Measurements from ENCODE around the gene CLHC1. TPM values are rescaled to one million over a fixed set of nuclear protein-coding genes. Genes with fewer than 3 reads are reported as not detected.

Gene CLHC1
- total RNA-seq, 3 donors from 2014 or later (not counting 1 experiment from before 2014, with no cell fraction given), result 5.6 to 14.9 (median 6.3) TPM

GRCh38 chr2:55163941-55164390 lies 68.1 kb downstream of the CLHC1 start:
- H3K27me3 ChIP-seq (ENCODE audit: control insufficient read depth, insufficient read depth, low read length), result no peaks in the 10 kb centered on the region
- H3K4me3 ChIP-seq (ENCODE audit: low read length), result no peak overlapping the region
- no peak overlapping the region for H3K27ac Mint-ChIP-seq
- no peak overlapping the region for H3K4me3 Mint-ChIP-seq
- no peaks in the 10 kb centered on the region for H3K36me3 Mint-ChIP-seq
- no peak for TF ChIP-seq CTCF (IDR thresholded peaks at IDR 0.05)
- peaks cover 5 to 14% of the 10 kb centered on the region in 2 donors for H3K4me1 Mint-ChIP-seq
- ATAC-seq (no peak), DNase-seq (no peak)
- H3K4me1 ChIP-seq (ENCODE audit: control insufficient read depth, insufficient read depth, low read length), result peaks cover 3% of the 10 kb centered on the region
- intact Hi-C loops (cut with micrococcal nuclease), result no loop called here
- H3K27ac ChIP-seq (ENCODE audit: low read length), result no peak overlapping the region
- no peaks in the 10 kb centered on the region for H3K36me3 ChIP-seq (ENCODE audit: control insufficient read depth, insufficient read depth, low read length)
- H3K9me3 Mint-ChIP-seq, result no peaks in the 10 kb centered on the region
- H3K27me3 Mint-ChIP-seq (ENCODE audit: low read depth in 2 of 2), result peaks cover 0 to 2% of the 10 kb centered on the region in 2 donors
- 95% methylated on average over 7 of the region's 7 CpGs for WGBS (ENCODE audit: insufficient coverage)
- no peaks in the 10 kb centered on the region for H3K9me3 ChIP-seq (ENCODE audit: control insufficient read depth, insufficient read depth, low read length)

GRCh38 chr2:55163274-55163721 lies 68.8 kb downstream of the CLHC1 start:
- Histone ChIP-seq H3K27ac (ENCODE audit: low read length) (no peak overlapping the region), H3K4me3 (ENCODE audit: low read length) (no peak overlapping the region), H3K36me3 (ENCODE audit: control insufficient read depth, insufficient read depth, low read length) (no peaks in the 10 kb centered on the region), H3K9me3 (ENCODE audit: control insufficient read depth, insufficient read depth, low read length) (no peaks in the 10 kb centered on the region), H3K4me1 (ENCODE audit: control insufficient read depth, insufficient read depth, low read length) (peaks cover 4% of the 10 kb centered on the region), H3K27me3 (ENCODE audit: control insufficient read depth, insufficient read depth, low read length) (no peaks in the 10 kb centered on the region)
- H3K27me3 Mint-ChIP-seq (ENCODE audit: low read depth in 2 of 2), result peaks cover 0 to 2% of the 10 kb centered on the region in 2 donors
- no peak for TF ChIP-seq CTCF (IDR thresholded peaks at IDR 0.05)
- H3K9me3 Mint-ChIP-seq, result no peaks in the 10 kb centered on the region
- intact Hi-C loops (cut with micrococcal nuclease), result no loop called here
- DNase-seq (no peak), ATAC-seq (no peak)
- no peaks in the 10 kb centered on the region for H3K36me3 Mint-ChIP-seq
- peaks cover 5 to 14% of the 10 kb centered on the region in 2 donors for H3K4me1 Mint-ChIP-seq
- H3K4me3 Mint-ChIP-seq, result no peak overlapping the region
- 87% methylated on average over 9 of the region's 9 CpGs for WGBS (ENCODE audit: insufficient coverage)
- no peak overlapping the region for H3K27ac Mint-ChIP-seq

- no peak overlapping the region for H3K27ac Mint-ChIP-seq
- peaks cover 0 to 2% of the 10 kb centered on the region in 2 donors for H3K27me3 Mint-ChIP-seq (ENCODE audit: low read depth in 2 of 2)
- 92% methylated on average over 11 of the region's 11 CpGs for whole genome bisulfite sequencing (ENCODE audit: insufficient coverage)
- intact Hi-C loops (cut with micrococcal nuclease), result no loop called here
- H3K36me3 ChIP-seq (ENCODE audit: control insufficient read depth, insufficient read depth, low read length), result no peaks in the 10 kb centered on the region
- H3K9me3 Mint-ChIP-seq, result no peaks in the 10 kb centered on the region
- DNase-seq (no peak), ATAC-seq (no peak)
- H3K36me3 Mint-ChIP-seq, result no peaks in the 10 kb centered on the region
- H3K27me3 ChIP-seq (ENCODE audit: control insufficient read depth, insufficient read depth, low read length), result no peaks in the 10 kb centered on the region
- no peak overlapping the region for H3K4me3 Mint-ChIP-seq
- peaks cover 4% of the 10 kb centered on the region for H3K4me1 ChIP-seq (ENCODE audit: control insufficient read depth, insufficient read depth, low read length)
- no peak for TF ChIP-seq CTCF (IDR thresholded peaks at IDR 0.05)
- no peaks in the 10 kb centered on the region for H3K9me3 ChIP-seq (ENCODE audit: control insufficient read depth, insufficient read depth, low read length)
- H3K27ac ChIP-seq (ENCODE audit: low read length), result no peak overlapping the region
- no peak overlapping the region for H3K4me3 ChIP-seq (ENCODE audit: low read length)
- H3K4me1 Mint-ChIP-seq, result peaks cover 5 to 11% of the 10 kb centered on the region in 2 donors
Measured at GRCh38 chr2:55162284-55163006, 69.6 kb downstream of the CLHC1 start.
